T1000 (cell line): ENCODE results near the gene ESRRB.

Experiments
- DNase-seq: peaks from one replicate; lab custom pipeline; 2025; ENCODE audit warnings: mixed read lengths; lab: John Stamatoyannopoulos, UW

ESRRB gene

DNA sequence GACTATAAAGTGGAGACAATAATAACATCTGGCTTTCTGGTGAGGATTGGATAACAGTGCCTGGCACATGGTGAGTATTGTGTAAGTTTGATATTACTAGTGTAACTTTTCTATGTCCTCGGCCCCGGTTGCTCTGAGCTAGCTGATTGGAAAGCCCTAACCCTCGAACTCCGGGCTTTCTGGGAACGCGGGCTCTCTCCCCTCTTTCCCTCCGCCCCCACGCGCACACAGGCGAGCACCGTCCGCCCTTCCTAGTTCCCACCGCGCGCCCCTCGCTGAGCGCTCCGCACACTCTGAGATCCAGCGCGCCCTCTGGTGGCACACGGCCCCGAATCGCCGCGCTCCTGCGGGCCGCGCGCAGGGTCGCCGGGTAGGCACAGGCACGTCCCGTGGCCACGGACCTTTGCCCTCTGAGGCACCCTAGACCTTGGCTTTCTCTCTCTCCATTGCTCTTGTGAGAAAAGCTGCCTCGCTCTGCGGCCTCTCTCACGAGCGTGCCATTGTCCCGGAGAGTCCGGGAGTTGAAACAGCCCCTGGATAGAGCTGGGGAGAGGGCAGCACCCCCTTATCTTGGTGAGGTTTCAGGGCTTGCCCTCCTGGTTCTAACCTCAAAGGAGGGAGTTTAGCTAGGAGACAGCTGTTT is 23.2 kb upstream of the ESRRB start:
- DNase-seq = no peak

- no peak for DNase-seq
Measured at GRCh38 chr14:76354310-76354709, 21.6 kb upstream of the ESRRB start.

GRCh38 chr14:76355771-76356170 is 20.2 kb upstream of the ESRRB start:
- DNase-seq = no peak

DNA sequence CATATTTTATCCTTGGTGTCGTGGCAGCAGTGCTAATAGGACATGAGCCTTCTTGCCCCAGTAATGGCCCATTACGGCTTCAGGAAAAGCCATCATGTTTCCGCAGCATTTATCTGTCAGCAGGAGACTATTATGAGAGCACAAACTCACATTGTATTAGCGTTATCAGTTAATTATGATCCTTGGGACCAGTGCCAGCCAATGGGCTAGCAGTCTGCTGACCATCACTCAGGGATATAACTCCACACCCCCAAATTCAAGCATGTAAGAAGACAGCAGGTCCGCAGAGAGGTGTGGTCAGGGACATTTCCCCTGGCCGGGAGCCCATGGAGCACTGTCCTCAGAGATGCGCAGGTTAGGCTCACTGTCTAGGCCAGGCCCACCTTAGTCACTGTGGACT is 4.9 kb upstream of the ESRRB start:
- no peak for DNase-seq

DNA sequence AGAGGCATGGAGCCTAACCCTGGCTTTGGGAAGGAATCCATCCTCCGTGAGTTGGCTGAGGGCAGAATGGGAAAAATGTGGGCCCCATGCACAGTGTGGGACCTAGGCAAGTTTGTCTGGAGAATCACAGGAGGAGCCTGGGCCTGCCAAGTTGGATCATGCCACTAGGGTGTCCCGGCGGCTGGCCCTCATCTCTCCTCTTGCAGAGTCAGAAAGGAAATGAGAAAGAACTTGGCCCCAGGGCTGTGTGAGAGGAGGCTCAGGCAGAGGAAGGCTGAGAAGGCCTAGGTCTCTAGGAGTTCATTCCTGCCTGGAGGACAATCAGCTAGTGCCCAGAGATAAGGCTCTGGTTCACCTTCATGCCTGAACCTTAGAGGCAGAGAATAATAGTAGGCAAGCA is 2.5 kb upstream of the ESRRB start:
- DNase-seq = no peak

DNA sequence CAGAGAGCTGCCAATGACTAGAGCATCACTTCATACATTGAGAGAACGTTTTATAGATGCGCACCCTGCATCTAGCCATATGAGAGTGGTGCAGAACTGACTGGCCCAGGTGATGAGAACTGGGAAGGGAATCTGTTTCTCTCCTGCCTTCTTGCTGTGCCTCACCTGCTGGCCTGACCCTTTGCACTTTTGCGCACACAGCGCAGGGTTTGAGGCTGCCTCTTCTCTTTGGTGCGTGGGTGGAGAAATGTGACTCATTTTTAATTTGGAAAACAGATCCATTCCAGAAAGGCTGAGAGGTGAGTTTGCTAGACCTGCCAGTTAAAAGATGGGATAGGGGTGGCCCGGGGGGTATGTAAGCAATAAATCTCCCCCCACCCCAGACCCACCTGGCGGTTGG is 453 bp upstream of the ESRRB start:
- DNase-seq = no peak

GRCh38 chr14:76376409-76376877 is 506 bp downstream of the ESRRB start:
- no peak for DNase-seq

DNA sequence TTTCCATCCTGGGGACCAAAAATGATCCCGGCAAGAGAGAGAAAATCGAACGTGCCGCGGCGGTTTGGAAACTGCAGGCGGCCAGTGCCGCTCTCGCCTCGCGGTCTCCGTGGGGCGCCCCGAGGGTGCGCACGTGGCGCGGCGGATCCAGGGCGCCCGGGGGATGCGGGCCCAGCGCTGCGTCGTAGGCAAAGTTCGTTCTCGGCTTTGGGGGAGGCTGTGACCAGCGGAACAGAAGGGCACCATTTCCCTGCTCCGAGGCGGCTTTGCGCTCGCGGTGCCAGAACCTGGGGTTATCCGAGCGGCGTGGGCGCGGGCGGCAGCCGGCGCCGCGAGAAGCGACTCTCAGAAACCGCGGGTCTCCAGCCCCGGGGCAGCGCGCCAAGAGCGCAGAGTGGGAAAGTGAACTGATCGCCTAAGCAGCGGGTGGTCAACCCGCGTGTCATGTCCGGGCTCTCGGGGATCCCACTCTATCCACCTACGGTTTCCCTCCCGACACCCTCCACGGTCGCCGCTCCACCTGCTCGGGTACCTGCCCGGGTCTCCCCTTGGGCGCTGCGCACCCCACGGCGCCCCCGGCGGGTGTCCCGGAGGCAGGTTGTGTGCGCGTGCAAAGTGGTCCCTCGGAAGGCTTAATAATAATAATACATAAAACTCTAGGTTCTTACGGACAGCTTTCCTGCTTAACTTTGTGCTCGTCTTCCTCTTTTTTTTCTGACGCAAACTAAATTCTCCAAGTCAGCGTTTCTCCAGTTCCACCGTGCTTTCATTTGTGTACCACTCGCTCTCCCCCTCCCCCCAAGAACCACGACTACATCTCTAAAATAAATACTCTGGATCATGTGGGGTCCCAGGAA is 1.2 kb downstream of the ESRRB start:
- no peak for DNase-seq

DNA sequence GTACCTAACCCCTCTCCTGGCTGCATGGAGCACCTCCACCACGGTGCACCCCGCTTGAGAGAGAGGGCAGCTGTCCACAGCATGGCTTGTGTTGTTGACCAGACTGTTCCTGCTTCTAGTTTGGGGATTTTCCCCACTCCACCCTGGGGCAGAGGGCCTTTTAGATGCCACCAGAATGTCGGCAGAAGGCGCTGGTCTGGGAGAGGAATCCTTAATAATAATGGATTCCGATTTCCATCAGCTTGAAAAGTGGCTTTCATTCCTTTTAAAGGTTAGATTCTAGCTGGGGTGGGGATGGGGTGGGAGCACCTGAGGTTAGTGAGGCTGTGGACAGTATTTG is 1.8 kb downstream of the ESRRB start:
- DNase-seq = no peak

GRCh38 chr14:76380991-76381390 is 5.1 kb downstream of the ESRRB start:
- no peak for DNase-seq

DNA sequence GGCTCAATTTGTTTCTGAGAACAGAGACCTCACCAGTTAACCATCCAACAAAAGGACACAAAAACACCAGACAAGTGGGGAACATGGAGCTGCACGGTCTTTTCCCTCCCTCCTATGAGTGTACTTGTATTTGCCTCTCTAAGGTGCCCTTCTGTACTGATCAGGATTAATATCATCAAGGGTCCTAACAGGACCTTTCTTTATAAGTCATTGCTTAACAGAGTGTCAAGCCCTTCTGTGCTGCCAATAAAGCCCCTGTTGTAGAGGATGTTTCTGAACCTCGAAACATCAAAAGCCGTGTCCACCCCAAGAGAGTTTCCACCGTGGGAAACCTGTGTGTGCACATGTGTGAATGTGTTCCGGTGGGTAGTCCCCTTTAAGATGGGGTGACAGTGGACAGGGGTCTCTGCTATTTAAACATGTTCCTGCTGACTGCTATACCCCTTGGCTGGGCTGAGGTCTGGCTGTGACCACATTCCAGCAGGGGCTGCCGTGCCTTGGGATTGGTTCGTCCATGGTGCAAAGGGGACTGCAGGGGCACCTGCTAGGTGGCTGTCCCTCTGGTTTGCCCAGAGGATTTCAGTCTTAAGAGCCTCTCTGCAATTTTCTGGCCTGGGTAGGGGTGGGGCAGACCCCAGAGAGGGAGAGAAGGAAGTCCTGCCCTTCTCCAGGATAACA is 6.0 kb downstream of the ESRRB start:
- no peak for DNase-seq

- DNase-seq = no peak
Measured at GRCh38 chr14:76382495-76382832, 6.5 kb downstream of the ESRRB start.

- DNase-seq = no peak
Measured at GRCh38 chr14:76385435-76385834, 9.5 kb downstream of the ESRRB start.

DNA sequence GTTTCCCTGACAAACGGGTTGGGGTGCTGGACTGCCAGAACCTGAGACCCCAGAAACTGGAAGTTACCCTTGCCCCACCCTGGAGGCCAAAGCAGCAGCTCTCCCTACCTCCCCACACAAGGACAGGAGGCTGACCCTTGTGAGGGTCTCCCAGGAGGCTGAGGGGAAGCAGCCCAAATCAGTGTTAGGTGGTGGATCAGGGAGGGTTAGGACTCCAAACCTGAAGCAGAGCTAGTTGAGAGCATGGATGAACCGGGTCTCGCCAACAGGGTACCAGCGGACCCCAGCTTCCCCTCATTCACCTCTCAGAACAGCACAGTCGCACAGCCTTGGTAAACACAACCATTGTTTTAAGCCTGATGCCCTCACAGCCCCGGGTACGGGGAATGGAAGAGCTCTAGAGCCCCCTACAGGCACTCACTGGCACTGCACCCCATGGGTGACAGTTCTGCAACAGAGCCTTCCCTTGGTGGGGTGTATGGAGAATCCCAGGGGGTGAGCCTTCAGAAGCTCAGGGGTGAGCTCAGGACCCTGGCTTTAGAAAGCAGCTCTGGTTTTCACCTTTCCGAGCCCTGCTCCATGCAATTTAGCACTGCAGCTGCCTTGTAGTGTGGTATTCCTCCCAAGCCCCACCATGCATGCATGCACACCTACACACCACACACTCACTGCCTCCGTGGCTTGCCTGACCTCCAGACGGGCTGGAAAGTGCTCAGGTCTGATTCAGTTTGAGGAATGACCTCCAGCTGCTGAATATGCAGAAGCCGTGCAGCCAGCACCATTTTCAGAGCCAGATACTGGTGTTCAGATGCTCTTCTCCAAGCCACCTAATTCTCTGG is 11.2 kb downstream of the ESRRB start:
- peak; percentile 3 for DNase-seq

DNA sequence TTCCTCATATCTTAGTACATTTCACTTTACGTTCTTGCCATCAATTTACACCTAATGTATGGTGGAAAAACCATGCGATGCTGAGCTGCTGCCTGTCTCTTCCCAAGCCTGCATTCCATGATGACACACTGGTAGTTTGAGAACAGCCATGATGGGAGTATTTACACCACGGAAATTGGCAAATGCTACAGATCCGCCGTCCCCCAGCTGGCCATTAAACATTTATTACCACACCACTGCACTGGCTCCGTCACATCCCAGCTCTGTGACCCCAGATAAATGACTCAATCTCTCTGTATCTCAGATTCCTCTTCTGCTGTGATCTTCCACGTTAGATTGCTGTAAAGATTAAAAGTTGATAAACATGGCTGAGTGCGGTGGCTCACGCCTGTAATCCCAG is 13.9 kb downstream of the ESRRB start:
- no peak for DNase-seq

DNA sequence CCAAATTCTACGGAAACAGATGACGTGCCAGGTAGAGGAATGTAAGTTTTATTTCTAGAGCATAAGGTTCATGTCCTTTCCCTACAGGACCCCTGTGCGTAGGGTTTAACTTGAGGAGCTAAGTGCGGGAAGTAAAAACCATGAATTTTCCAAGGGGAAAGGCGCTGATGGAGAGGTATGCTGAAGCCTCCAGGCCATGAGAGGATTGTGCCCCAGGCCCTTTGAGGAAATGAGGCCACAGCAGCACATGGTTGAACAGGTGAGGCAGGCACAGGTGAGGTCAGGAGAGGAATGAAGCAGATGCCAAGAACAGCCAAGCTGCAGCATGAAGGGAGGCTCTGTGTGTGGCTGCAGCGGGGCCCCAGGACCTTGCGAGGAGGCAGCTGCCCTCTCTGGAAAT is 14.7 kb downstream of the ESRRB start:
- DNase-seq = no peak

DNA sequence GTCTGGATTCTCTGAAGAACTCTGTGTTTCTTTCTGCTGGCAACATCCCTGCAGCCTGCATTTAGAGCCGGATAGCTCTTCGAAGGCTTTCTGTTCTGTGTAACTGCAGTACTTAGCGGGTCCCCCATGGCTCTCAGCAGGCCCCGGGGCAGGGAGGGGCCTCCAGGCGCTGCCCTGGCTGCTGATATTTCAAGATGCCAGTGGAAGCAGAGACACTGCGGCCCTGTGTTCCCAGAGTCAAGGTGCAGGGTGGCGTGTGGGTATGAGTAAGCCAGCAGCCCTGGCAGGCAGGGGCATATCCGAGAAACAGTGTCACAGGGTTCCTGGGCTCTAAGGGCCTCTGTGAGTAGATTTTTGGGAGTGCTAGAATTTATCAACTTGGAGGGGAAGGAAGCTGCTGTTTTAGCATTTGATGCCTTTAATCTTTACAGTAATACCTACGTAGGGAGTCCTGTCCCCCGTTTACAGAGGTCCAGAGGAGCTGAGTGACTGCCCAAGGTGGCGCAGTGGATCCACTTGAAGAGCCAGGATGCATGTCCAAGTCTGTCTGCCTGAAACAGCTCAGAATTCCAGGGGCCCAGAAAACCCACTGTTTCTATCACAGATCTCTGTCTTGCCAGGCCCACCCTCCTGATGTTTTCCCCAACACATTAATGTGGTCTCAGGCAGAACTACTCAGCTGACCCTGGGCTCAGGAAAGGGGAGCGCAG is 16.2 kb downstream of the ESRRB start:
- no peak for DNase-seq

GRCh38 chr14:76394569-76394968 is 18.6 kb downstream of the ESRRB start:
- no peak for DNase-seq

DNA sequence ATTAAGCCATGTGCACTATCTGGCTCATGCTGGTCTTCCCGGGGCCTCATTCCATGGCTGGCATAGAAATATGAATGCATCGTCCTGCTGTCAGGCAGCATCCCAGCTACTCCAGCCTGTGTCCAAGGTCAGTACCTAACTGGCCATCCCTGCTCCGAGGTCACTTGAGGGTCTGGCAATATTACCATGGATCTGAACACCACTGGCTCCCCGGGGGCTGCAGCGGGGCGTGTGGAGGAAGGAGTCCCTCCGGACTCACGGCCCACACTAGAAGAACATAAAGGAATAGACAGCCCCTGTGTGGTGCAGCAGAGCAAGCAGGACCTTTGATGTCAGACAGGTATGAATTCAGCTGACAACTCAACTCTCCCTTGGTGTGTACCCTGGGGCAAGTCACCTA is 19.2 kb downstream of the ESRRB start:
- DNase-seq = no peak

GRCh38 chr14:76396714-76397187 is 20.8 kb downstream of the ESRRB start:
- DNase-seq = no peak

DNA sequence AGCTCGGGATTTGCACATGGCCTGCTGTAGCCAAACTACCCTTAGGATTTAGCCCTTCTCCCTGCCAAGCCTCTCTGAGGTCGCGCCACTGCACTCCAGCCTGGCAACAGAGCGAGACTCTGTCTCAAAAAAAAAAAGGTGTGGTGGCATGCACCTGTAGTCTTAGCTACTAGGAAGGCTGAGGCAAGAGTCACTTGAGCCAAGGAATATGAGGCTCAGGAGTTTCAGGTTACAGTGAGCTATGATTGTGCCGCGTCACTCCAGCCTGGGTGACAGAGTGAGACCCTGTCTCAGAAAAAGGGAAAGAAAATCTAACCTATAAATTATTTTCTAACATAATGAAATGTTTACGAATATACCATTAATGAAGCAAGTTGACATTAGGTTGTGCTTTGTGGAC is 29.7 kb downstream of the ESRRB start:
- no peak for DNase-seq
